NCI-H82 treated with DMSO at 0.1 percent for 48 hours (cell line): ENCODE data around the gene ZNF579.
A peak's percentile ranks its signal among the peaks of the same experiment; 100 is the strongest.
"Not testable (repeated sequence)": the region's sequence is repeated elsewhere in the genome, so short reads cannot be mapped to it uniquely, and the experiment has no call there.

ENCODE experiments used
- DNase-seq: peaks from one replicate; lab custom pipeline; 2025; ENCODE audit not compliant: unreplicated experiment; lab: John Stamatoyannopoulos, UW

The ZNF579 gene

DNA sequence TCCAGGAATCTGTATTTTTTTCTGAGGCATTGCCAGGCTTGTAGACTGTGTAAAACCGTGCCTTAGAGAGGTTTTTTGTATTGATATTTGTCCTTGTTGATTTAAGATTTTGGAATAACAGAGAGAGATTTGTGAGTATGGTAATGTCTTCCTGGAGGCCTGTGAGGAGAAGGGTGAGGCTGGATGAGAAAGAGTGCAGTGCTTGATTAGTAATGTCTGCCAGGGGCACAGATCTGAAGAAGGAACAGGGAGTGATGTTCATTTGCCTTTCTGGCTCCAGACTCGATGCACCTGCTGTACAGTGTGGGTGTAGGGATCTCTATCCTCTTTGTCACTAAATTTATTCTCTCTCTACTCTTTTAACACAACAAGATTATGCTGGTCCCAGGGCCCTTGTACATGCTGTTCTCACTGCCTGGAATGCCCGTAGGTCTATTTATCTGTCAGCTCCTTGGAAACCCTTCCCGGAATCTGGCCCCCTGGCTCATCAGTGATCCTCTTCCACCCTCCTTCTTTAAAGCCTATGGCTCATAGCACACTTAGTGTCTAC is 14.4 kb upstream of the ZNF579 start:
- no peak for DNase-seq

DNA sequence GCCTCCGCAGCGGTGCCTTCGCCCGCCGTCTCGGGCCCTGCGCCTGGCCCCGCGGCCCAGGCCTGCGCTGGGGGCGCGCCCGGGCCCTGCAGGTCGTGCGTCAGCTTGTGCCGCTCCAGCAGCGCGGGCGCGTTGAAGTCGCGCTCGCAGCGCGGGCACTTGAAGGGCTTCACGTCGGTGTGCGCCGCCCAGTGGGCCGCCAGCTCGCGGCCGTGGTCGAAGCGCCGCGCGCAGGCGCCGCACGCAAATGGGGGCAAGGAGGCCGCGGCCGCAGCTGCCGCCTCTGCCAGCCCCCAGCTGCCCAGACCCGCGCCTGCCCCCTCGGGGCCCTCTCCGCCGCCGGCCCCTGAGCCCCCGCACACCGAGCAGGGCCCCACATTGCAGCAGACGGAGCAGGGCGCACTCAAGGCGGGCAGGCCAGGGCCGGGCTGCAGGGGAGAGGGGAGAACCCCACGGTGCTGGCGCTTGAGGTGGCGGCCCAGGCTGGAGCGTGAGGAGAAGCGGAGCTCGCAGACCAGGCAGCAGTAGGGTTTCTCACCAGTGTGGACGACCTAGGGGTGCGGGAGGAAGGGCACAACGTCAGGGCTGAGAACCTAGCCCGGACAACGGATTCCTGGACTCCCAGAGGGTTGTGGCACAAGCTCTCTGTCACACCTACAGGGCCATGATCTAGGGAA is 12.6 kb upstream of the ZNF579 start:
- DNase-seq: no peak

DNA sequence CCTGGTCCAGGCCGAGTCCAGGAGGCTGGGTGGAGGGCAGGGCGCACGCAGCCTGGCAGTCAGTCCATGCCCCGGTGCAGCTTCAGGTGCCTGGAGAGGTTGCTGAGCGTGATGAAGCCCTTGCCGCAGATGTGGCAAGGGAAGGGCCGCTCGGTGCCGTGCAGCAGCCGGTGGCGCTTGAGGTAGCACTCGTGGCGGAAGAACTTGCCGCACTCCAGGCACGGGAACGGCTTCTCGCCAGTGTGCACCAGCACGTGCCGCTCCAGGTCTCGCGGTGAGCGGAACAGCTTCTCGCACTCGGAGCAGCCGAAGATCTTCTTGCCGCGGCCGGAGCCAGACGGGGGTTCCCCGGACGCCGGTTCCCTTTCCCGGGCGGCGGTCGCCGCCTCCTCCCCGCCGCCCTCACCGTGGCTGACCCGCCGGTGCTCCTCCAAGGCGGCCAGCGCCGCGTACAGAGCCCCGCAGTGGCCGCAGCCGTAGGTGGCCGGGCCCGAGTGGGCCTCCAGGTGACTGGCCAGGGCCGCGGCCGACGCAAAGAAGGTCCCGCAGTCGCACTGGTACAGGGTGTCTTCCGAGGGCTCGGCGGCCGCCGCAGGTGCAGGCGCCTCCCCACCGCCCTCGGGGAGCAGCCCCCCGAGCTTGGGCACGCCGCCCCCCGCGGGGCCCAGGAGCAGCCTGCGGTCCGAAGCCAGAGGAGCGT is 11.9 kb upstream of the ZNF579 start:
- DNase-seq: no peak

DNA sequence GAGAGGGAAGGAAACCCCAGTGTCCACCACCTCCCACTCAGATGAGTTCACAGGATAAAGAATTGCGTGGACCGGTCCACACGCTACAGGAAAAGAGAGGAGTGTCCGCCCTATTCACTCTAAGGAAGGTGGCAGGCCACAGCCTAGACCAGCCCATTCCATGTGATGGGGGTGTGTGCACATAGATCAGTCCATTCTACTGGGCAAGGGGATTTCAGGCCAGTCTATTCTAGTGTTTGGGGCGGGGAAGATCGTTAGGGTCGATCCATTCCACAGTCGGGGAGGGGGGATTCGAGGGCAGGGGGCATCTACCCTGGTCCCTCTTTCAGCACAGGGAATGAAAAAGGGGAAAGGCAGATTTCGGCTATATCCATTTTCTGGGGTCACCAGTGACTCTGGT is 10.9 kb upstream of the ZNF579 start:
- no peak for DNase-seq

DNA sequence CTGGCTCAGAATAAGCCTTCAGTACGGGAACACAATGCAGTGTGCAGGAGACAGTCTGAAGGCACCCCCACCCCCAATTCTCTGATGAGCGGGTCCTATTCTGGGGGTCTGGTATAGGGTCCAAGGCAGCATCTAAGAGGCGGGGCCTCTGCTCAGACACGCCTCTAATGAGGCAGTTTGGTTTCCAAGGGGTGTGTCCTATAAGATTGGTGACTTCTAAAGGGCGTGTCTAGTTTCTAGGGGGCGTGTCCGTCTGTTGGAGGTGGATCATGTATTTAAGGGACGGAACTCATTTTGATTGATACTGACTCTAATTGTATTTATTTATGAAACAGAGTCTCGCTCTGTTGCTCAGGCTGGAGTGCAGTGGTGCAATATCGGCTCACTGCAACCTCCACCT is 10.0 kb upstream of the ZNF579 start:
- no peak for DNase-seq

DNA sequence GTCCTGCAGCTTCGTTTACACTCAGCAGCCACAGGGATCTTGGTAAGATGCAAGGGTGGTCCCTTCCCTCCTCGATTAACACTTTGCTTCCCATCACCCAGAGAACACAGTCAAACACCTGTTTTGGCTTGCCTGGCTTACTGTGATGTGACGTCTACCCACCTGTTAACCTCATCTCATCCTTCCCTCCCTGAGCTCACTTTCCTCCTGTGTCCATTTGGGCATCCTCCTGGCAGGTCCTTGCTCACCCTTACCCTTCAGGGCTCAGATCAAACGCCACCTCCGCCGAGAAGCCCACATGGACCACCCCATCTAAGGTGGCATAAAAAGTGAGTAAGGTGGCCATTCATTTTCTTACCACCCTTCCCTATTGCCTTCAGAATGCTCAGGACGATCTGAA is 9.5 kb upstream of the ZNF579 start:
- no peak for DNase-seq

DNA sequence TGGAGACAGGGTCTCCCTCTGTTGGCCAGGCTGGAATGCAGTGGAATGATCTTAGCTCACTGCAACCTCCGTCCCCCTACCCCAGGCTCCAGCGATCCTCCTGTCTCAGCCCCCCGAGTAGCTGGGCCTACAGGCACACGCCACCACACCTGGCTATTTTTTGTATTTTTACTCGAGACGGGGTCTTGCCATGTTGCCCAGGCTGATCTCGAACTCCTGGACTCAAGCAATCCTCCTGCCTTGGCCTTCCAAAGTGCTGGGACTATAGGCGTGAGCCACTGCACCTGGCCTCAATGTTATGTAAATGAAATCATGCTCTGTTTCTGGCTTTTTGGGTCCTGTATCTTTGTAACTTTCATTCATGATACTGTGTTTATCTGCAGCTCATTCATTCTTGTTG is 8.1 kb upstream of the ZNF579 start:
- DNase-seq: no peak

DNA sequence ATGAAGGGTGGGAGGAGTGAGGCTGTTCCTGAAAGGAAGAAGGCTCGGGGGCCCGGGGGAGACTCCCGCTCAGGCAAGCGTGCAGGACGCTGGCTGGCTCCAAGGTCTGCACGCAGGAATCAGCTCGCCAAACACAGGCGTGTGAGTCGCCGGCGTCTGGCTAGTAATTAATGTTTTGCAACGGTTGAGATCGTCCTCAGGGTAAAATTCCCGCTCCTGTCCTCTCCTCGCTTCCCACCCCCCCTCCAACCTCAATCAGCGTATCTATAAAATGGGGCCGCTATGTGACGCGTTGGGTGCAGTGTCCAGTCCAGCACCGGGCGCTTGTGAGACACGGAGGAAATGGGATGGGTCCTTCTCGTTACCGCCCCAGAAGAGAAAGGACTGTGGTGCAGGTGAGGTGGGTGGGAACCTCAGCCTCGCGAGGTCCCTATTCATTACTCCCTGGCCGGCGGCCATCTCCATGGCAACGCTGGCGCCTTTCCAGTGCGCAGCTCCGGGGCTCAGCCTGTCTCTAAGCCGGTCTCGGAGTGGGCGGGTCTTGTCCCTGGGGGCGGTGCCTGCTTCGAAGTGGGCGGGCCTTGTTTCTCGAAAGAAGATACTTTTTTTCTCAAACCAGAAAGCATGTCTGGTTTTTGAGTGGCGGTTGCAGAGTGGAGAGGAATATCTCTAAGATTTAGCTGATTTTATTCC is 6.5 kb upstream of the ZNF579 start:
- DNase-seq: peak; percentile 80

DNA sequence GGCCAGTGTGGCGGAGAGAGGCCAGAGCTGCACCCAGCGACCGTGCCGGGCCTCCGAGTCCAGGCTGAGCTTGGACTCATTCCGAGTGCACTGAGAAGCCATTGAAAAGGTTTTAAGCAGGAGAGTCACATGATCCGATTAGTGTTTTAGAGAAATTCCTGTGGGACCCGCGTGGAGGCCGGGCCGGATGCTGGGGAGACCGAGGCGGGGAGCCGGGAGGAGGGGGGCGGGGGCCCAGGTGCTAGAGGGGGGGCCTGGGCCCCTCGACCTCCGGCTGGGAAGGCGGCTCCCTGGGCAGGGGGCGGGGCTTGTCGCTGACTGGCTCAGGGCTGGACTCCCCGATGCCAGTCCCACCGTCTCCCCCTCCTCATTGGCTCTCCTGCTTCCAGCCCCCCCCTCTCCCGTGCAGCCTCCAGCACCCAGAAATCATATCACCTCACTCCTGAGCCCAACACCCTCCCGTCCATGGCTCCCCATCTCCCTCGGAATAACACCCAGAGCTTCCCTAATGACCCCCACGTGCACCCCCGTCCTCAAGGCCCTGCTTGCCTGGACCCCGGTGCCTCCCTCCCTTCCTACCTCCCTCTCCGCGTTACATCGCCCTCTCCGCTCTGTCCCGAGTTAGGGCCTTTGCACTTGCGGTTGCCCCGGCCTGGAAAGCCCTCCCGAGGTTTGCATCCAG is 5.2 kb upstream of the ZNF579 start:
- peak; percentile 90 for DNase-seq

DNA sequence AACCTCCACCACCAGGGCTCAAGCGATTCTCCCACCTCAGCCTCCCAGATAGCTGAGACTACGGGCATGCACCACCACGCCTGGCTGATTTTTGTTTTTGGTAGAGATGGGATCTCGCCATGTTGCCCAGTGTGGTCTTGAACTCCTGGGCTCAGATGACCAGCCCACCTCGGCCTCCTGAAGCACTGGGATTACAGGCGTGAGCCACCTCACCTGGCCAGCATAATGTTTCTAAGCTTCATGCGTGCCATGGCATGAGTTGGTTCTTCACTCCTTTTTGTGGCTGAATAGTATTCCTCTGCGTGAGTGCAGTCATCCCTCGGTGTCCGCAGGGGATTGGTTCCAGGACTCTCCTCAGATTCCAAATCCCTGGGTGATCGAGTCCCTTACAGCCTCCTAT is 4.2 kb upstream of the ZNF579 start:
- no peak for DNase-seq

DNA sequence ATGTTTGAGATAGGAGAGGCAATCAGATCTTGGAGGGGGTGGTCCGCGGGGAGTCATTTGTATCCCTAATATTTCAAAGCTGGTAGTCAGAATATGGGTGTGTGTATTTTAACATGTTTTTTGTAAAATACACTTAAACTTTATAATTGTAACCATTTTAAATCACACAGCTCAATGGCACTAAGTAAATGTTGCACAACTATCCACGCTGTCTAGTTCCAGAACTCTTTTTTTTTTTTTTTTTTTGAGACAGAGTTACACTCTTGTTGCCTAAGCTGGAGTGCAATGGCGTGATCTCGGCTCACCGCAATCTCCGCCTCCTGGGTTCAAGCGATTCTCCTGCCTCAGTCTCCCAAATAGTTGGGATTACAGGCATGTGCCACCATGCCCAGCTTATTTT is 3.2 kb upstream of the ZNF579 start:
- not testable (repeated sequence) for DNase-seq

DNA sequence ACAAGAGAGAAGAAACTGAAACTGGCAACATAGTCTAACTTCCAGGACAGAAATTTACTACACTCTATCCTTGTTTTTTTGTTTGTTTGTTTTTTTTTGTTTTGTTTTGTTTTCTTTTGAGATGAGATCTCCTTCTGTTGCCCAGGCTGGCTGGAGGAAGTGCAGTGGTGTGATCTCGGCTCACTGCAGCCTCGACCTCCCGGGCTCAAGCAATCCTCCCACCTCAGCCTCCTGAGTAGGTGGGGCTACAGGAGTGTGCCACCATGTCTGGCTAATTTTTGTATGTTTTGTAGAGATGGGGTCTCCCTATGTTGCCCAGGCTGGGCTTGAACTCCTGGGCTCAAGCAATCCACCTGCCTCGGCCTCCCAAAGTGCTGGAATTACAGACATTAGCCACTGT is 1.6 kb upstream of the ZNF579 start:
- not testable (repeated sequence) for DNase-seq

DNA sequence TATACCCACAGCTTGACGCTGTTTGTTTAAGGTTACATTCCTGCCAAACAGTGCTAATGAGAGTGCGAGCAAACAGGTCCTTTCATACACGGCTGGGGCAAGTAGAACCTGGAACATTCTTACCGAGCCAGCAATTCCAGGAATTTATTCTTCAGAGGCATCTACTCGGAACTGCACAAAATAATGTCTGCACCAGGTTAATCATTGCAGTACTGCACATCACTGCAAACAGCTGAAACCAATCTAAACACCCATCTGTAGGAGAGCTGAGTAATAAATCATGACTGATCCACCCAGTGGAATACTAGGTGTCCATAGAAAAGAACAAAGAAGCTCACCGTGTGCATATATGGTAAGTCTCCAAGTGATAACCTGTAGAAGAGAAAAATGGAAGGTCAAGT is 1.2 kb upstream of the ZNF579 start:
- no peak for DNase-seq

DNA sequence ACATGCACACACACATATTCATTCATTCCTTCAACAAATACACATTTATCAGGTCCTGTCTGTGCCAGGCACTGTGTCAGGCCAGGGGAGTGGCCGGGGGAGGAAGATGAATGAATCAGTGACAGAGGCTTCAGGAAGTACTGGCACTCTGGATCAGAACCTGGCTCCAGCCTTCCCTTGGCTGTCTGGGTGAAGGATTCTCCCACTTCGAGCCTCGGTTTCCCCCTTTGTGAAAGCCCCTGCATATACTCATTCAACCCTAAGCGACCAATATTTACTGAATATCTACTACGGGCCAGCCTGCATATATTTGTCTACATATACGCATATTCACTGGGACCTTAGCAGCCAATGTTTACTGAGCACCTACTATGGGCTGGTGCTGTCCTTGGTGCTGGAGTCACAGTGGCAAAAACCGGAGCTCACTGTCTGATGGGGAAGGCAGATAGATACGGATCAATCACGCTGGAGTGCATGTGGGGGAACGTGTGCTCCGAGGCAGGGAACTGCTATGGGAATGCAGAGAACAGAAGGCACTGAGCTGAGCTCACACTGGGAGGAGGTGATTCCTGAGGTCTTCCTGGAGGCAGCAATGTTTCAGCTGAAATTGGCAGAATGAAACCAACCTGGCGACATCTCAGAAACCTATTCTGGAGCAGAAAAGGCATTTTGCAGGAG is 636 bp upstream of the ZNF579 start:
- DNase-seq: no peak

DNA sequence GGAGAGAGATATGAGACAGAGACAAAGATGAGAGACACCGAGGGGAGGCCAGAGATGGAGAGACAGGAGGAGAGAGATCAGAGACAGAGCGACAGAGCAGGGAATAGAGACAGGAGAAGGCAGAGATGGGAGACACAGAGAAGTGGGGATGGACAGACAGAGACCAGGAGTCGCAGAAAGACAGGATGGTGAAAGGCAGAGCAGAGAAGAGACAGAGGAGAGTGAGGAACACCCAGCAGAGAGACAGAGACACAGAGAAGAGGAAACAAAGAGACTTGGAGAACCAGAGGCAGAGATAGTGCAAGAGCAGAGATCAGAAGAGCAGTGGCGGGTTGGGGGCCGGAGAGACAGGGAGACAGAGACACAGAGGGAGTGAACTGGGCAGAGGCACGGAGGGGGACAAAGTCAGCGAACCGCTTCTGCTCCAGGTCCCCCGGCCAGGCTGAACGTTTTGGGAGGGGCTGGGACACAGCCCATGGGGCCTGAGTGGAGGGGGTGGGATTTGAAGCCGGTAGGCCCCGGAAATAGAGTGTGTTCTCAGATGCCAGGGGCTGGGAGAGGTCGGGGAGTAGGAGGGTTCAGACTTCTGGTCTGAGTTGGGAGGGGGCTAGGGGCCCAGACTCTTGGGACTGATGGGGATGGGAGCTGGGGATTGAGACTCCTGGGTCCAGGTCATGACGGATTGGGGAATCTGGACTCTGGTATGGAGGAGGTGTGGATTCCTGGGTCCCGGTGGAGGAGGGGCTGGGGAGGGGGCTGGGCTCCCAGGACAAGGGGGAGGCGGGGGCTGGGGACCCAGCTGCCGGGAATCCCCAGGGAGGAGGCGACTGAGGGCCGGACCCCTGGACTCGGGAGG is 654 bp downstream of the ZNF579 start:
- no peak for DNase-seq

DNA sequence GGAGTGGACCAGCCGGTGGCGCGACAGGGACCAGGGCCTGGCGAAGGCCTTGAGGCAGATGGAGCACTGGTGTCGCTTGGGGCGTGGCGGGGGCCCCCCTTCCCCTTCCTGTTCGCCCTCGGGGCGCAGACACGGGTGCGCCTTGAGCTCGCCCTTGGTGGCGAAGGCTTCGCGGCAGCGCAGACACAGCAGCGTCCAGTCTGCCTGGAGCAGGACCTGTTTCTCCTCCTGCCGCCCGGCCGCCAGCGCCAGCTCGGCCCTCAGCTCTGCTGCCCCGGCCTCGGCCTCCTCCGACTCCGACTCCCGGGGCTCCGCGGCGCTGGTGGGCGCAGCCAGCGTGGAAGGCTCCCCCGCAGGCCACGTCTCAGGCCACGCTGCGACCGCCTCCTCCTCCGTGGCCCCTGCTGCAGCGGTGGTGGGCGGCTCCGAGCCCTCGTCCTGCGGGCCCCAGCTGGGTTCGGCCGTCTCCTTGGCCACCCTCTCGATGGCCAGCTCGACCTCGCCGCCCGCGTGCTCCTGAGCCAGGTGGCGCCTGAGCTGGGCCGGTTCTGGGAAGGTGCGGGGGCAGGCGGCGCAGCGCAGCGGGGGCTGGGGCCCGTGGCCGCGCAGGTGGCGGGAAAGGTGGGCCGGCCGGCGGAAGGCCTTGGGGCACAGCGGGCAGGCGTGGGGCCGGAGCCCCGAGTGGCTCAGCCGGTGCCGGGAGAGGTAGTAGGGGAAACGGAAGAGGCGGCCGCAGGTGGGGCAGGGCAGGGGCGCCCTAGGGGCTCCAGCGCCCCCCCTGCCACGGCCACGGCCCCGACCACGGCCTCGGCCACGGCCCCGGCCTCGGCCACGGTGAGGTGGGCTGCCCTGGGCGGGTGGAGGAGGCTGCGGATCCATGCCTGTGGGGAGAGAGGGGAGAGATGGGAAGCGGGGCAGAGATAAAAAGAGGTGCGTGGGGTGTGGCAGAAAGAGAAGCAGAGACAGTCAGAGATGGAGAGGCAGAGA is 1.6 kb downstream of the ZNF579 start:
- DNase-seq: no peak

DNA sequence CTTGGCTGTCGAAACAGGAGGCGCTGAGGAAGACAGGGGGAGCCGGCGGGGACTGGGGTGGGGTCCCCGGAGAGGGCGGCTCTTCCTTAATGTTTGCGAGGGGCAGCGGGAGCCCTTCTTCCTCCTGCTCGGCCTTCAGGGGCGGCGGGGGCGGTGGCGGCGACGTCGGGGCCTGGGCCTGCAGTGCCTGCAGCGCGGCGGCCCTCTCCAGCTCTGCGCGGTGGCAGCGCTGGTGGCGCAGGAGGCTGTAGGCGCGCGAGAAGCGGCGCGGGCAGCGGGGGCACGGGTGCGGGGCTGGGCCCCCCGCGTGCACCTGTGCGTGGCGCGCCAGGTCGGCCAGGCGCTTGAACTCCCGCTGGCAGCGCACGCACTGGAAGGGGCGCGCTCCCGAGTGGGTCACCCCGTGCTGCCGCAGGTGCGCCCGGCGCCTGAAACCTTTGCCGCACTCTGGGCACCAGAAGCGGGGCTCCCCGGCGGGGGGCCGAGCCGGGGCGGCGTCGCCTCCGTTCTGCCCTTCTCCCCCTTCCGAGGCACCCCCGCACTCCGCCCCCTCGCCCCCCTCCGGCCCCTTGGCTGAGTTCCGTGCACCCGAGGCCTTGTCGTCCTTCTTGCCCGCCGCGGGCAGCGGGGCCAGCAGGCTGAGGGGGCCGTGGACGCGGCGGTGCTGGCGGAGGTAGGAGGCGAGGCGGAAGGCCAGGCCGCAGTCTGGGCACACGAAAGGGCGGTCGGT is 2.5 kb downstream of the ZNF579 start:
- DNase-seq: no peak

DNA sequence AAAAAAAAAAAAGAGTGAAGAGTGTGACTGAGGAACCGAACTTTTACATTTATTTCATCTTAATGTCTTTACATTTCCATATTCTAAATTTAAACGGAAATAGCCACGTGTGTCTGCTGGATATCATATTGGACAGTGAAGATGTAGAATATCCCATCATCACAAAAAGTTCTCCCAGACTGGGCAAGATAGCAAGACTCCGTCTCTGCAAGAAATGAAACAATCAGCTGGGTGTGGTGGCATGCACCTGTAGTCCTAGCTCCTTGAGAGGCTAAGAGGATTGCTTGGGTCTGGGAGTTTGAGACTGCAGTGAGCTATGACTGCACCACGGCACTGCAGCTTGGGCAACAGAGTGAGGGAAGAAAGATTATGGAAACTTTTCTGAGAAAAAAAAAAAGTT is 3.9 kb downstream of the ZNF579 start:
- no peak for DNase-seq
